ENCODE data around the gene URI1.
"Not testable (repeated sequence)": the region's sequence is repeated elsewhere in the genome, so short reads cannot be mapped to it uniquely, and the experiment has no call there.

The URI1 gene

GRCh38 chr19:30028992-30029343 lies 86.9 kb downstream of the URI1 start:
- no peak for DNase-seq

- no peak for DNase-seq
Measured at GRCh38 chr19:30029721-30030510, 87.9 kb downstream of the URI1 start.

- no peak for DNase-seq
Measured at GRCh38 chr19:30034321-30034720, 92.3 kb downstream of the URI1 start.

GRCh38 chr19:30036154-30037129 lies 94.4 kb downstream of the URI1 start:
- DNase-seq = no peak

GRCh38 chr19:30037835-30038234 lies 95.8 kb downstream of the URI1 start:
- DNase-seq = no peak

- DNase-seq = not testable (repeated sequence)
Measured at GRCh38 chr19:30041931-30042330, 99.9 kb downstream of the URI1 start.

- DNase-seq = not testable (repeated sequence)
Measured at GRCh38 chr19:30043008-30043407, 101.0 kb downstream of the URI1 start.

GRCh38 chr19:30044273-30045248 lies 102.5 kb downstream of the URI1 start:
- DNase-seq = no peak

- no peak for DNase-seq
Measured at GRCh38 chr19:30046522-30046921, 104.5 kb downstream of the URI1 start.

GRCh38 chr19:30047432-30047831 lies 105.4 kb downstream of the URI1 start:
- no peak for DNase-seq

- DNase-seq = no peak
Measured at GRCh38 chr19:30049226-30049625, 107.2 kb downstream of the URI1 start.

- no peak for DNase-seq
Measured at GRCh38 chr19:30049846-30050667, 108.0 kb downstream of the URI1 start.

GRCh38 chr19:30052122-30053075 lies 110.4 kb downstream of the URI1 start:
- DNase-seq = no peak

- DNase-seq = no peak
Measured at GRCh38 chr19:30053558-30053957, 111.5 kb downstream of the URI1 start.

- no peak for DNase-seq
Measured at GRCh38 chr19:30054210-30054609, 112.2 kb downstream of the URI1 start.

GRCh38 chr19:30056580-30056979 lies 114.5 kb downstream of the URI1 start:
- no peak for DNase-seq

- DNase-seq = no peak
Measured at GRCh38 chr19:30059741-30060457, 117.9 kb downstream of the URI1 start.

GRCh38 chr19:30060531-30061222 lies 118.6 kb downstream of the URI1 start:
- DNase-seq = no peak

Data from KG1 (cell line).